GM18951 (cell line): ENCODE measurements around the gene MAP7D2.
"Not testable (repeated sequence)": the region's sequence is repeated elsewhere in the genome, so short reads cannot be mapped to it uniquely, and the experiment has no call there.

Experiments used
- POLR2A ChIP-seq: IDR thresholded peaks from 4 replicates; pipeline ENCODE4 v1.6.1; 2011; ENCODE audit warnings: mild to moderate bottlenecking; ENCODE audit not compliant: insufficient read length, insufficient read depth; ENCODE audit errors: extremely low read depth
- in situ Hi-C: fragments of 300-500 bp; cut with MboI; formaldehyde crosslinking; loops from one replicate; pipeline ENCODE4 v1.12.0; 2022; ENCODE audit warnings: low sequenced_read_pairs, mixed read lengths, inconsistent platforms; ENCODE audit not compliant: unreplicated experiment

Gene MAP7D2

GRCh38 chrX:20129547-20129946 is 12.8 kb upstream of the MAP7D2 start:
- TF ChIP-seq POLR2A, result no peak
- in situ Hi-C loops, result no loop called here

DNA sequence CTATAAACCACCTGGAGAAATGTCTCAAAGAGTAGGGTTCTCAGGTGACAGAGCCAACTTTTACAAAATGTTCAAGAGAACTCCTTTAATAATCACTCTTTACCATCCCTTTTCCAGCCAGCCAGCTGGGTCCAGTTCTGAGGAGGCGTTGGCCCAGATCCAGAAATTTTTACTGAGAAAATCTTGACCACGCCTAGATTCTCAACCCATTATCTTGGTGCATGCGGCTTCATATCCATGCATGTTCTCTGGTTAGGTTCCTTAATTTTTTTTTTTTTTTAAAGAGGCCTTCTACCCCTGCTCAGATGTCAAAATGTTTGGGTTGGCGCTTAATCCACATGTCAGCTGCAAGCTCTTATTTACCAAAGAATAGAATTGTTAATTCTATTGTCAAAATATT is 12.0 kb upstream of the MAP7D2 start:
- TF ChIP-seq POLR2A, result no peak

GRCh38 chrX:20127440-20127839 is 10.7 kb upstream of the MAP7D2 start:
- in situ Hi-C loops, result not testable (repeated sequence)

More for the DNA sequence above, 12.0 kb upstream of the MAP7D2 start:
- in situ Hi-C loops, result no loop called here

DNA sequence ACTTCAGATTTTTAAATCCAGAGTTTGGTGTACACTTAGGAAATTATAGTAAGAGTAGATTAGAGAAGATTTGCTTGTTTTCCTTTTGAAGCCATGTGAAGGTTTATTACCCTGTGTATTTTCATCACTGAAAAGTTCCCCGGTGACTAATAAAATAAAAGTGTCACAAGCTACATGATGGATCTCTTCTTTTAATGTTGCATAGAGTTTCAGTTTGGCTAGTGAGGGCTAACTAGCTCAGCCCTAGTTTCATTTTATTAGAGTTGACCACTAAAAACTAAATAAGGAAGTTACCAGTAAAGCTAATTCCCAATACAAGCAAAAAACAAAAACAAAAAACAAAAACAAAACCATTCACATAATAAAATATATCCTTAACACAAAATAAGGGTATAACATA is 10.1 kb upstream of the MAP7D2 start:
- in situ Hi-C loops, result not testable (repeated sequence)

- TF ChIP-seq POLR2A, result no peak
- in situ Hi-C loops, result no loop called here
Measured at GRCh38 chrX:20124964-20125363, 8.3 kb upstream of the MAP7D2 start.

- in situ Hi-C loops, result no loop called here
Measured at GRCh38 chrX:20118065-20118824, 1.5 kb upstream of the MAP7D2 start.

GRCh38 chrX:20116087-20116576 is 575 bp downstream of the MAP7D2 start:
- TF ChIP-seq POLR2A, result no peak
- in situ Hi-C loops, result no loop called here

More at GRCh38 chrX:20118065-20118824, 1.5 kb upstream of the MAP7D2 start:
- no peak for TF ChIP-seq POLR2A

DNA sequence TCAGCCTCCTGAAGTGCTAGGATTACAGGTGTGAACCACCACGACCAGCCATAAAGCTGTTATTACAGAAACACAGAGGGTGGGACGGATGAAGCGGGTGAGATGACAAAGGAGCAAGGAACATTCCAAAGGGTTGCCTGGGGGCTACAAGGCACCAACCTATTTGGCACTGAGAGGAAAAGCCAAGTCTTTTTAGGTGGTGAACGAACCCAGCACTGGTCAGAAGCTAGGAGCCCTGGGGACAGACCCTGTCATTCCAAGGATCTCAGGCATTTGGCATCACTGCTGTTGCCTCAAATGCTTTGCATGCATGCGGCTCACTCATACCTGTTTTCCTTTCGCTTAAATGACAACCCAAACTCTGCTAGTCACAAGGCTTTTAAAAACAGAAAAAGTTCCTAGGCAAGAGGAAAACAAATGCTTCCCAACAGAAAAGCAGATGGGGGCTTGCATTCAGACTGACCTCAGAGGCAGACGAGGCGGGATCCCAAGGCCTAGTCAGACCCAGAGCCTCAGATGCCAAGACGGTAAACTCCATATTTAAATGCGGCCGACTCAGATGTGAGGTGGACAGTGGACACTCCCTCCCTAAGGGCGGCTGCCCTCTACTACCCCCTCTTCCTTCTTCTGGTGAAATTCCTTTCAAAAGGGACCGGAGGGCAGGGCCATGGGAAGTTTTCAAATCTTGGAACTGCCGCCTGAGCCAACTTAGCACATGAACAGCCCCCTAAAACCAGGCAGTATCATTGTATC is 4.5 kb downstream of the MAP7D2 start:
- no peak for TF ChIP-seq POLR2A
- in situ Hi-C loops, result no loop called here

DNA sequence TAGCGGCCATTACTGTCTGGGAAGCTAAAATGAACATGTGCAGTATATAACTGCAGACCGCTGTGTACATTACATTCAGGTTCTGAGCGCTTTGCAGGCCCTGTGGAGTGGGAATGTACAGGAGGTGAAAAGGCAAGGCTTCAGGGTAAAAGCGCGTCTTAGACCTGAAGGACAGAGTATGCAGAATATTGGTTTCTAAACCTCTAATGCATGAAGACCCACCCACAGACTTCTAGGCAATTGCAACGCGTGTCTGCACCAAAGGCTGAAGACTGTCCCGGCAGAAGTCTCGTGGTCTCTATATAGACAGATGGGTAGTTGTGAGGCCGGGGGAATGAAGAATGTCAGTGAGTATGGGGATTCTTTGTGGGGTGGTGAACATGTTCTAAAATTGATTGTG is 5.4 kb downstream of the MAP7D2 start:
- TF ChIP-seq POLR2A, result no peak
- in situ Hi-C loops, result no loop called here

GRCh38 chrX:20101934-20102581 is 14.6 kb downstream of the MAP7D2 start:
- in situ Hi-C loops, result no loop called here

DNA sequence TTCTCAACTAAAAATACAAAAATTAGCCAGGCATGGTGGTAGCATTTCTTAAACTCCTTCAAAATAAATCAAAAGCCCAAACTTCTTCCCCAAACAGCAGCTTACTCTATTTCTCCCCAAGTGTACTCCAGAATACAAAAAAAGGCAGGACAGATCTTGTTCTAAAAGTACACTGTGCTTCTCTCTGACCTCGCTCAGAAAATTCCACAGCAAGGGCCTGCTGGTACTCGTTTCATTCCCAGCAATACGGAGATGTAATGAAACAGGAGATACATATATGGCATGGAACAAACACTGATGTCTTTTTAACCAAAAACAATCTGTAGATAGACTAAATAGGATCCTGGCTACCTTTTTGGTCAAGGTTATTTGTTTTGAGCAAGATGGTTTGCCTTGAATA is 25.2 kb downstream of the MAP7D2 start:
- in situ Hi-C loops, result no loop called here
- TF ChIP-seq POLR2A, result no peak

More at GRCh38 chrX:20101934-20102581, 14.6 kb downstream of the MAP7D2 start:
- no peak for TF ChIP-seq POLR2A

- TF ChIP-seq POLR2A, result no peak
- in situ Hi-C loops, result no loop called here
Measured at GRCh38 chrX:20089845-20090244, 26.9 kb downstream of the MAP7D2 start.

GRCh38 chrX:20080277-20080676 is 36.4 kb downstream of the MAP7D2 start:
- no peak for TF ChIP-seq POLR2A
- in situ Hi-C loops, result no loop called here
